Upper lobe of left lung (tissue), 4 donors: ENCODE data around the gene RALGDS.

Source experiments
- CTCF ChIP-seq, 6 experiments: fragments of 450-650 bp in 4 of 6; fragments of 200-600 bp in 2 of 6; sonication (generic) in 2 of 6; IDR thresholded peaks; one replicate each; pipeline ENCODE4 v1.5.1; 2016 to 2019; ENCODE audit warnings: antibody characterized with exemption in 6 of 6
- EP300 ChIP-seq, 4 donors: sonication (generic); formaldehyde crosslinking; IDR thresholded peaks; one replicate each; pipeline ENCODE4 v1.5.1; 2017; ENCODE audit warnings: antibody characterized with exemption in 4 of 4, control low read depth in 2 of 4
- POLR2A ChIP-seq, 4 donors: fragments of 450-650 bp; IDR thresholded peaks; one replicate each; pipeline ENCODE4 v1.5.1; 2016 to 2017; ENCODE audit warnings: antibody characterized with exemption in 4 of 4, mild to moderate bottlenecking in 2 of 4

GRCh38 chr9:133058550-133059320 lies 62.3 kb downstream of the RALGDS start:
- TF ChIP-seq EP300 (IDR thresholded peaks at IDR 0.05) (no peak), POLR2A (IDR thresholded peaks at IDR 0.05) (no peak), CTCF (IDR thresholded peaks at IDR 0.05) (no peak)
